CD14-positive monocyte (primary cell): ENCODE data around the gene NRF1. TPM values are rescaled to one million over a fixed set of nuclear protein-coding genes. Genes with fewer than 3 reads are reported as not detected.
A peak's percentile ranks its signal among the peaks of the same experiment; 100 is the strongest.

Experiments used
- DNase-seq, 3 donors: peaks; one replicate each; pipeline ENCODE4 v3.0.0-alpha.2; 2011 to 2022
- H2AFZ ChIP-seq: 2 replicates; pipeline ENCODE4 v1.6.0; 2012; ENCODE audit warnings: mild to moderate bottlenecking, low read depth, low read length, inconsistent platforms; ENCODE audit not compliant: insufficient read depth, poor library complexity, severe bottlenecking
- H3K27ac ChIP-seq, 2 donors: 1 replicate in 1 of 2; 2 replicates in 1 of 2; pipeline ENCODE4 v1.5.1; 2012 to 2013; ENCODE audit warnings: low read length in 2 of 2, control low read depth in 1 of 2, inconsistent platforms in 1 of 2, low read depth in 1 of 2, mild to moderate bottlenecking in 1 of 2
- H3K27me3 ChIP-seq, 2 donors: one replicate each; pipeline versions ENCODE4 v1.6.0 to v1.6.1; 2011 to 2013; ENCODE audit warnings: low read length in 2 of 2; ENCODE audit not compliant: control insufficient read depth in 2 of 2, insufficient read depth in 2 of 2
- H3K36me3 ChIP-seq, 2 donors: replicated peaks in 1 of 2; 1 replicate in 1 of 2; 2 replicates in 1 of 2; pipeline versions ENCODE4 v1.5.1 to v1.6.1; 2012 to 2013; ENCODE audit warnings: low read length in 2 of 2, control low read depth in 1 of 2, inconsistent platforms in 1 of 2, mild to moderate bottlenecking in 1 of 2; ENCODE audit not compliant: insufficient read depth in 2 of 2, control insufficient read depth in 1 of 2
- H3K4me1 ChIP-seq, 2 donors: 1 replicate in 1 of 2; 2 replicates in 1 of 2; pipeline versions ENCODE4 v1.5.1 to v1.6.1; 2012 to 2013; ENCODE audit warnings: low read length in 2 of 2, control low read depth in 1 of 2, inconsistent platforms in 1 of 2, mild to moderate bottlenecking in 1 of 2, moderate library complexity in 1 of 2; ENCODE audit not compliant: insufficient read depth in 2 of 2, control insufficient read depth in 1 of 2
- H3K4me2 ChIP-seq: replicated peaks from 2 replicates; pipeline ENCODE3; 2012; ENCODE audit warnings: low read length, moderate library complexity, mild to moderate bottlenecking; ENCODE audit not compliant: poor library complexity, severe bottlenecking; ENCODE audit errors: extremely low read depth
- H3K4me3 ChIP-seq, 3 experiments: fragments of 200-600 bp in 1 of 3; sonication (generic) in 1 of 3; replicated peaks in 1 of 3; 1 replicate in 2 of 3; 2 replicates in 1 of 3; pipeline ENCODE4 v1.5.1; 2011 to 2013; ENCODE audit warnings: low read length in 3 of 3, mild to moderate bottlenecking in 3 of 3, control low read depth in 2 of 3, low read depth in 2 of 3, inconsistent platforms in 1 of 3, moderate library complexity in 1 of 3
- H3K79me2 ChIP-seq: 2 replicates; pipeline ENCODE4 v1.6.0; 2012; ENCODE audit warnings: mild to moderate bottlenecking, control low read depth, inconsistent platforms, low read length, moderate library complexity; ENCODE audit not compliant: insufficient read depth
- H3K9ac ChIP-seq: 2 replicates; pipeline ENCODE4 v1.6.0; 2017; ENCODE audit warnings: low read length, mild to moderate bottlenecking; ENCODE audit not compliant: insufficient read depth, poor library complexity, severe bottlenecking
- H3K9me3 ChIP-seq, 2 donors: replicated peaks in 1 of 2; 1 replicate in 1 of 2; 2 replicates in 1 of 2; pipeline versions ENCODE4 v1.5.1 to v1.6.1; 2012 to 2013; ENCODE audit warnings: low read length in 2 of 2, control low read depth in 1 of 2; ENCODE audit not compliant: control insufficient read depth in 1 of 2, insufficient read depth in 1 of 2
- H4K20me1 ChIP-seq: 2 replicates; pipeline ENCODE4 v1.6.0; 2012; ENCODE audit warnings: mild to moderate bottlenecking, low read length, control low read depth, moderate library complexity; ENCODE audit not compliant: insufficient read depth
- H3K27ac Mint-ChIP-seq, 7 donors: one replicate each; pipeline ENCODE4 v1.8.0; 2020; ENCODE audit warnings: mild to moderate bottlenecking in 7 of 7, mixed read lengths in 7 of 7, moderate library complexity in 6 of 7, inconsistent platforms in 2 of 7
- H3K27me3 Mint-ChIP-seq, 3 donors: one replicate each; pipeline ENCODE4 v1.8.0; 2021 to 2022; ENCODE audit warnings: low read depth in 3 of 3, mild to moderate bottlenecking in 3 of 3, mixed read lengths in 3 of 3, moderate library complexity in 3 of 3, inconsistent platforms in 1 of 3
- H3K36me3 Mint-ChIP-seq, 2 donors: one replicate each; pipeline ENCODE4 v1.8.0; 2020; ENCODE audit warnings: mixed read lengths in 2 of 2, inconsistent platforms in 1 of 2, mild to moderate bottlenecking in 1 of 2
- H3K4me1 Mint-ChIP-seq: one replicate; pipeline ENCODE4 v1.8.0; 2020; ENCODE audit warnings: mild to moderate bottlenecking, mixed read lengths
- H3K4me3 Mint-ChIP-seq, 2 donors: one replicate each; pipeline ENCODE4 v1.8.0; 2020; ENCODE audit warnings: mild to moderate bottlenecking in 2 of 2, mixed read lengths in 2 of 2, moderate library complexity in 1 of 2
- H3K9me3 Mint-ChIP-seq, 7 donors: one replicate each; pipeline ENCODE4 v1.8.0; 2020 to 2022; ENCODE audit warnings: mixed read lengths in 7 of 7, mild to moderate bottlenecking in 6 of 7, moderate library complexity in 6 of 7, inconsistent platforms in 2 of 7
- CTCF ChIP-seq: fragments of 200-600 bp; IDR thresholded peaks from one replicate; pipeline ENCODE4 v1.8.0; 2022; ENCODE audit warnings: antibody characterized with exemption, mild to moderate bottlenecking
- WGBS: methylation state at CpG from one replicate; pipeline ENCODE4 v1.1.5; 2013; ENCODE audit warnings: missing lambda C conversion rate; ENCODE audit not compliant: insufficient coverage; 5-methylcytosine and 5-hydroxymethylcytosine counted together
- intact Hi-C, 2 donors: fragments of 100-400 bp; cut with micrococcal nuclease; formaldehyde crosslinking; loops; one replicate each; pipeline versions ENCODE4 v1.15.0 to v1.15.1; 2023
- polyA plus RNA-seq, 3 donors: library from polyadenylated mRNA; depleted of rRNA in 1 of 3; unstranded in 2 of 3; stranded (reverse) in 1 of 3; fragments of 300-500 nt in 2 of 3; fragments of >200 nt in 1 of 3; fragmentation: Illumina TruSeq in 2 of 3; gene quantifications; 1 replicate in 2 of 3; 2 replicates in 1 of 3; pipeline ENCODE4 v1.2.3, GENCODE V29; 2012 to 2021

The NRF1 gene
- polyA plus RNA-seq, 3 donors, result 5.1 to 14.0 (median 7.7) TPM

GRCh38 chr7:129774871-129775694 lies 163.6 kb downstream of the NRF1 start:
- H3K4me3 ChIP-seq, result no peak overlapping the region
- H2AFZ ChIP-seq, result no peak overlapping the region
- H3K9me3 Mint-ChIP-seq, result peaks cover 0 to 14% (median 5%) of the 10 kb centered on the region in 7 donors
- H3K9ac ChIP-seq, result no peak overlapping the region
- peaks cover 30 to 56% of the 10 kb centered on the region in 2 donors for H3K27me3 ChIP-seq
- intact Hi-C loops, result no loop called here
- H3K27me3 Mint-ChIP-seq, result peaks cover 52 to 74% (median 54%) of the 10 kb centered on the region in 3 donors
- peaks cover 0 to 20% of the 10 kb centered on the region in 2 donors for H3K9me3 ChIP-seq
- TF ChIP-seq CTCF, result no peak
- peaks cover 18% of the 10 kb centered on the region for H3K4me1 Mint-ChIP-seq
- H3K79me2 ChIP-seq, result no peaks in the 10 kb centered on the region
- no peak overlapping the region for H3K27ac Mint-ChIP-seq
- DNase-seq, result no peak
- no peak overlapping the region for H3K4me2 ChIP-seq
- H3K27ac ChIP-seq, result no peak overlapping the region
- peaks cover 24 to 30% of the 10 kb centered on the region in 2 donors for H3K4me1 ChIP-seq
- WGBS, result 91% methylated on average over 16 of the region's 18 CpGs
- H3K36me3 Mint-ChIP-seq, result no peaks in the 10 kb centered on the region
- H3K36me3 ChIP-seq, result no peaks in the 10 kb centered on the region
- no peaks in the 10 kb centered on the region for H4K20me1 ChIP-seq
- peak overlapping the region in 1 of 2 donors; percentile 37 for H3K4me3 Mint-ChIP-seq

GRCh38 chr7:129775695-129776361 lies 164.3 kb downstream of the NRF1 start:
- Mint-ChIP-seq H3K4me1 (peaks cover 15% of the 10 kb centered on the region), H3K27me3 (peaks cover 53 to 81% (median 55%) of the 10 kb centered on the region in 3 donors), H3K27ac (no peak overlapping the region), H3K36me3 (no peaks in the 10 kb centered on the region), H3K4me3 (peak overlapping the region in 1 of 2 donors; percentile 67), H3K9me3 (peaks cover 0 to 14% (median 5%) of the 10 kb centered on the region in 7 donors)
- H3K27me3 ChIP-seq, result peaks cover 35 to 62% of the 10 kb centered on the region in 2 donors
- H3K9ac ChIP-seq, result no peak overlapping the region
- H2AFZ ChIP-seq, result no peak overlapping the region
- no peaks in the 10 kb centered on the region for H4K20me1 ChIP-seq
- H3K4me2 ChIP-seq, result no peak overlapping the region
- no peaks in the 10 kb centered on the region for H3K36me3 ChIP-seq
- TF ChIP-seq CTCF, result no peak
- intact Hi-C loops, result no loop called here
- peaks cover 27 to 32% of the 10 kb centered on the region in 2 donors for H3K4me1 ChIP-seq
- no peak overlapping the region for H3K4me3 ChIP-seq
- peaks cover 0 to 20% of the 10 kb centered on the region in 2 donors for H3K9me3 ChIP-seq
- 86% methylated on average over 11 of the region's 12 CpGs for WGBS
- no peaks in the 10 kb centered on the region for H3K79me2 ChIP-seq
- H3K27ac ChIP-seq, result no peak overlapping the region
- no peak for DNase-seq
